ENCODE measurements around the gene PPP1R16B.

PPP1R16B gene

GRCh38 chr20:38815446-38815845, 9.9 kb downstream of the PPP1R16B start:
- no peak for DNase-seq
- in situ Hi-C loops (cut with HindIII; ENCODE audit: low pct_ligation_motif_present, low pct_unique_long_range_greater_than_20kb, low sequenced_read_pairs), result no loop called here

GRCh38 chr20:38818113-38819065, 12.9 kb downstream of the PPP1R16B start:
- no peak for DNase-seq
- in situ Hi-C loops (cut with HindIII; ENCODE audit: low pct_ligation_motif_present, low pct_unique_long_range_greater_than_20kb, low sequenced_read_pairs), result no loop called here

- DNase-seq, result no peak
- in situ Hi-C loops (cut with HindIII; ENCODE audit: low pct_ligation_motif_present, low pct_unique_long_range_greater_than_20kb, low sequenced_read_pairs), result no loop called here
Observed at GRCh38 chr20:38825571-38825900, 20.0 kb downstream of the PPP1R16B start.

GRCh38 chr20:38825901-38826625, 20.6 kb downstream of the PPP1R16B start:
- no peak for DNase-seq
- in situ Hi-C loops (cut with HindIII; ENCODE audit: low pct_ligation_motif_present, low pct_unique_long_range_greater_than_20kb, low sequenced_read_pairs), result no loop called here

GRCh38 chr20:38827770-38828281, 22.3 kb downstream of the PPP1R16B start:
- in situ Hi-C loops (cut with HindIII; ENCODE audit: low pct_ligation_motif_present, low pct_unique_long_range_greater_than_20kb, low sequenced_read_pairs), result no loop called here
- DNase-seq, result no peak

- DNase-seq, result no peak
- in situ Hi-C loops (cut with HindIII; ENCODE audit: low pct_ligation_motif_present, low pct_unique_long_range_greater_than_20kb, low sequenced_read_pairs), result no loop called here
Observed at GRCh38 chr20:38828514-38829295, 23.2 kb downstream of the PPP1R16B start.

- in situ Hi-C loops (cut with HindIII; ENCODE audit: low pct_ligation_motif_present, low pct_unique_long_range_greater_than_20kb, low sequenced_read_pairs), result no loop called here
- no peak for DNase-seq
Observed at GRCh38 chr20:38829296-38829875, 23.9 kb downstream of the PPP1R16B start.

GRCh38 chr20:38830356-38830755, 24.9 kb downstream of the PPP1R16B start:
- DNase-seq, result no peak
- in situ Hi-C loops (cut with HindIII; ENCODE audit: low pct_ligation_motif_present, low pct_unique_long_range_greater_than_20kb, low sequenced_read_pairs), result no loop called here

GRCh38 chr20:38831049-38831691, 25.7 kb downstream of the PPP1R16B start:
- in situ Hi-C loops (cut with HindIII; ENCODE audit: low pct_ligation_motif_present, low pct_unique_long_range_greater_than_20kb, low sequenced_read_pairs), result no loop called here
- DNase-seq, result no peak

- DNase-seq, result no peak
- in situ Hi-C loops (cut with HindIII; ENCODE audit: low pct_ligation_motif_present, low pct_unique_long_range_greater_than_20kb, low sequenced_read_pairs), result no loop called here
Observed at GRCh38 chr20:38831995-38832620, 26.6 kb downstream of the PPP1R16B start.

- no peak for DNase-seq
- in situ Hi-C loops (cut with HindIII; ENCODE audit: low pct_ligation_motif_present, low pct_unique_long_range_greater_than_20kb, low sequenced_read_pairs), result no loop called here
Observed at GRCh38 chr20:38833154-38833856, 27.8 kb downstream of the PPP1R16B start.

- DNase-seq, result no peak
- in situ Hi-C loops (cut with HindIII; ENCODE audit: low pct_ligation_motif_present, low pct_unique_long_range_greater_than_20kb, low sequenced_read_pairs), result no loop called here
Observed at GRCh38 chr20:38833857-38834164, 28.3 kb downstream of the PPP1R16B start.

- in situ Hi-C loops (cut with HindIII; ENCODE audit: low pct_ligation_motif_present, low pct_unique_long_range_greater_than_20kb, low sequenced_read_pairs), result no loop called here
- DNase-seq, result no peak
Observed at GRCh38 chr20:38834868-38835267, 29.4 kb downstream of the PPP1R16B start.

GRCh38 chr20:38835792-38836191, 30.3 kb downstream of the PPP1R16B start:
- no peak for DNase-seq
- in situ Hi-C loops (cut with HindIII; ENCODE audit: low pct_ligation_motif_present, low pct_unique_long_range_greater_than_20kb, low sequenced_read_pairs), result no loop called here

- no peak for DNase-seq
- in situ Hi-C loops (cut with HindIII; ENCODE audit: low pct_ligation_motif_present, low pct_unique_long_range_greater_than_20kb, low sequenced_read_pairs), result no loop called here
Observed at GRCh38 chr20:38836991-38837390, 31.5 kb downstream of the PPP1R16B start.

- in situ Hi-C loops (cut with HindIII; ENCODE audit: low pct_ligation_motif_present, low pct_unique_long_range_greater_than_20kb, low sequenced_read_pairs), result no loop called here
- DNase-seq, result no peak
Observed at GRCh38 chr20:38838326-38838725, 32.8 kb downstream of the PPP1R16B start.

- DNase-seq, result no peak
- in situ Hi-C loops (cut with HindIII; ENCODE audit: low pct_ligation_motif_present, low pct_unique_long_range_greater_than_20kb, low sequenced_read_pairs), result no loop called here
Observed at GRCh38 chr20:38839563-38839962, 34.1 kb downstream of the PPP1R16B start.

Data from ACHN (cell line).